Stomach (tissue), 9 donors: ENCODE results near the gene MTX3. TPM values are rescaled to one million over a fixed set of nuclear protein-coding genes. Genes with fewer than 3 reads are reported as not detected.

ENCODE experiments used
- DNase-seq, 2 donors: peaks; one replicate each; pipeline versions ENCODE4 v3.0.0 to v3.0.0-alpha.2; 2013 to 2019
- H3K27ac ChIP-seq, 5 donors: fragments of 200-600 bp in 4 of 5; sonication (generic) in 4 of 5; one replicate each; pipeline ENCODE4 v1.5.1; 2013 to 2019; ENCODE audit warnings: mild to moderate bottlenecking in 1 of 5, moderate library complexity in 1 of 5
- H3K27me3 ChIP-seq, 3 donors: fragments of 200-600 bp; sonication (generic); one replicate each; pipeline ENCODE4 v1.5.1; 2017 to 2019; ENCODE audit warnings: mixed run types in 1 of 3
- H3K36me3 ChIP-seq, 4 donors: fragments of 200-600 bp; sonication (generic); 1 replicate in 3 of 4; 2 replicates in 1 of 4; pipeline ENCODE4 v1.5.1; 2016 to 2019
- H3K4me1 ChIP-seq, 4 donors: fragments of 200-600 bp; sonication (generic); one replicate each; pipeline ENCODE4 v1.5.1; 2016 to 2019
- H3K4me3 ChIP-seq, 4 donors: fragments of 200-600 bp; sonication (generic) in 3 of 4; one replicate each; pipeline ENCODE4 v1.5.1; 2016 to 2019; ENCODE audit warnings: mild to moderate bottlenecking in 1 of 4
- H3K9me3 ChIP-seq, 4 donors: fragments of 200-600 bp; sonication (generic); one replicate each; pipeline ENCODE4 v1.5.1; 2016 to 2019
- CTCF ChIP-seq, 7 experiments: fragments of 450-650 bp in 4 of 7; fragments of 200-600 bp in 3 of 7; sonication (generic) in 3 of 7; IDR thresholded peaks; one replicate each; pipeline ENCODE4 v1.5.1; 2016 to 2019; ENCODE audit warnings: antibody characterized with exemption in 7 of 7, control low read depth in 2 of 7, mild to moderate bottlenecking in 1 of 7
- EP300 ChIP-seq: sonication (generic); formaldehyde crosslinking; IDR thresholded peaks from one replicate; pipeline ENCODE4 v1.6.1; 2017; ENCODE audit warnings: antibody characterized with exemption
- POLR2A ChIP-seq, 4 donors: fragments of 450-650 bp; IDR thresholded peaks; one replicate each; pipeline ENCODE4 v1.6.1; 2016; ENCODE audit warnings: antibody characterized with exemption in 4 of 4, control low read depth in 2 of 4, mild to moderate bottlenecking in 1 of 4, moderate library complexity in 1 of 4
- POLR2AphosphoS5 ChIP-seq, 3 donors: sonication (generic); formaldehyde crosslinking; IDR thresholded peaks; one replicate each; pipeline ENCODE4 v1.6.1; 2016; ENCODE audit warnings: antibody characterized with exemption in 3 of 3
- WGBS, 5 donors: extraction: QIAGEN DNeasy Blood & Tissue Kit in 3 of 5; methylation state at CpG; one replicate each; pipeline versions ENCODE4 v1.1.5 to v1.1.7; 2013 to 2018; 5-methylcytosine and 5-hydroxymethylcytosine counted together
- intact Hi-C: fragments of 100-400 bp; cut with DNase I; formaldehyde crosslinking; loops from one replicate; pipeline ENCODE4 v1.15.1; 2023; ENCODE audit warnings: low total_unique reads
- polyA plus RNA-seq, 3 donors: library from polyadenylated mRNA; stranded (reverse); fragments of 200-250 nt; gene quantifications; one replicate each; pipeline ENCODE4 v1.2.3, GENCODE V29; 2013
- total RNA-seq, 5 donors: library from RNA; depleted of rRNA; stranded (reverse); fragments of >200 nt; gene quantifications; one replicate each; pipeline versions ENCODE4 v1.1.0 to v1.2.3, GENCODE V29; 2014 to 2016
- donor health status: healthy with polysubstance abuse.
- donor health status: Bipolar disorder and iron deficiency.
- donor health status: healthy.

MTX3 gene
- total and polyA plus RNA-seq, 8 donors: 0.58 to 26.8 (median 5.0) TPM

GRCh38 chr5:79971156-79971555 is 19.9 kb downstream of the MTX3 start:
- Histone ChIP-seq H3K27me3 (peaks cover 0 to 4% (median 3%) of the 10 kb centered on the region in 3 donors), H3K36me3 (peaks cover 0 to 10% (median 4%) of the 10 kb centered on the region in 4 donors), H3K9me3 (no peaks in the 10 kb centered on the region), H3K4me3 (no peak overlapping the region), H3K4me1 (no peaks in the 10 kb centered on the region), H3K27ac (no peak overlapping the region)
- DNase-seq: no peak
- WGBS, 5 donors: 71 to 88% (median 79%) methylated on average over 4 of the region's 4 CpGs
- intact Hi-C loops: no loop called here
- no peak for TF ChIP-seq EP300
- no peak for TF ChIP-seq POLR2A (IDR thresholded peaks at IDR 0.05)
- TF ChIP-seq CTCF (IDR thresholded peaks at IDR 0.05): no peak
- no peak for TF ChIP-seq POLR2AphosphoS5 (IDR thresholded peaks at IDR 0.05)

DNA sequence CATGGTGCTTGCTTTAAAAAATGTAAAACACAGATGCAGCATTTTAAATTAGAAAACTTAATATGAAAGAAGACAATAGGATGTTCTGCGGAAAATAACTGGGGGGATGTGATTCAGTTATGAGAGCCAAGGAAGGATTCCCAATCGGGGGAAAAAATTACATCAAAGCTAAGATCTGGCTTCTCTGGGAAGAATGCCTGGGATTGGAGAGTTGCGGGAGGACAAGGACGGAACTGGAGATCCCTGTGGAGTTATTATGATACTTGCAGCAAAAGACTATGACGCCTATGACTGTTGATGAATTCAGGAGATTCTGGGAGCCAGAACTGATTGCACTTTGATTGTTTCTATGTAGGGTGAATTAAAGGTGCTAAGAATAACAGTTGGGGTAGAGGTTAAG is 24.6 kb downstream of the MTX3 start:
- no peak for DNase-seq
- Histone ChIP-seq H3K9me3 (no peaks in the 10 kb centered on the region), H3K4me1 (no peaks in the 10 kb centered on the region), H3K4me3 (no peak overlapping the region), H3K36me3 (no peaks in the 10 kb centered on the region), H3K27me3 (peaks cover 0 to 4% (median 3%) of the 10 kb centered on the region in 3 donors), H3K27ac (no peak overlapping the region)
- WGBS, 5 donors: 85 to 96% (median 91%) methylated on average over 5 of the region's 5 CpGs
- TF ChIP-seq POLR2A (IDR thresholded peaks at IDR 0.05) (no peak), CTCF (IDR thresholded peaks at IDR 0.05) (no peak), EP300 (no peak), POLR2AphosphoS5 (IDR thresholded peaks at IDR 0.05) (no peak)
- intact Hi-C loops: no loop called here

DNA sequence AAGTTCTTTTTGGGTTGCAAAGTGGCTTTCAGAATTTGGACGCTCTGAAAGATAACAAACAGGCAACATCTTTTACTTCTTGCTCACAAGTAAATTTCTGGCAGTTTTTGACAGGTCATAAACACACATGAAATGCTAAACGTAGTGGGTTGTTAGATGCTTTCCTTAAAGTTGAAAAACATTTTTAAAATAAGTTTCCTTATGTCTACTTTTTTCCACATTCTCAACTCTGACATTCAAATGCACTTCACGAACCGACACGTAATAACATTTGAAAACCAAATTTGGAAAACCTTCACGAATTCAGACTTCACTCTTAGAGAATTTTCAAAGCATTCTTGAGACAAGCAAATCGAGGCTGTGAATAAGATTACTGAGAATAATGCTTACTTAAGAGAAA is 26.9 kb downstream of the MTX3 start:
- Histone ChIP-seq H3K9me3 (no peaks in the 10 kb centered on the region), H3K4me3 (no peak overlapping the region), H3K27ac (no peak overlapping the region), H3K27me3 (peaks cover 0 to 4% (median 0%) of the 10 kb centered on the region in 3 donors), H3K36me3 (no peaks in the 10 kb centered on the region), H3K4me1 (no peaks in the 10 kb centered on the region)
- TF ChIP-seq POLR2A (IDR thresholded peaks at IDR 0.05) (no peak), CTCF (IDR thresholded peaks at IDR 0.05) (no peak), EP300 (no peak), POLR2AphosphoS5 (IDR thresholded peaks at IDR 0.05) (no peak)
- intact Hi-C loops: no loop called here
- DNase-seq: no peak
- WGBS, 5 donors: 60 to 68% (median 67%) methylated on average over 7 of the region's 7 CpGs

- Histone ChIP-seq H3K9me3 (no peaks in the 10 kb centered on the region), H3K27ac (no peak overlapping the region), H3K36me3 (no peaks in the 10 kb centered on the region), H3K4me3 (no peak overlapping the region), H3K27me3 (peaks cover 0 to 4% (median 0%) of the 10 kb centered on the region in 3 donors), H3K4me1 (no peaks in the 10 kb centered on the region)
- intact Hi-C loops: no loop called here
- TF ChIP-seq EP300 (no peak), POLR2A (IDR thresholded peaks at IDR 0.05) (no peak), POLR2AphosphoS5 (IDR thresholded peaks at IDR 0.05) (no peak), CTCF (IDR thresholded peaks at IDR 0.05) (no peak)
- no peak for DNase-seq
- 56 to 70% (median 69%) methylated on average over 10 of the region's 10 CpGs for WGBS, 5 donors
Observed at GRCh38 chr5:79963261-79964061, 27.6 kb downstream of the MTX3 start.
